ENCODE measurements around the gene PDE1A.
A peak's percentile ranks its signal among the peaks of the same experiment; 100 is the strongest.

Gene PDE1A

DNA sequence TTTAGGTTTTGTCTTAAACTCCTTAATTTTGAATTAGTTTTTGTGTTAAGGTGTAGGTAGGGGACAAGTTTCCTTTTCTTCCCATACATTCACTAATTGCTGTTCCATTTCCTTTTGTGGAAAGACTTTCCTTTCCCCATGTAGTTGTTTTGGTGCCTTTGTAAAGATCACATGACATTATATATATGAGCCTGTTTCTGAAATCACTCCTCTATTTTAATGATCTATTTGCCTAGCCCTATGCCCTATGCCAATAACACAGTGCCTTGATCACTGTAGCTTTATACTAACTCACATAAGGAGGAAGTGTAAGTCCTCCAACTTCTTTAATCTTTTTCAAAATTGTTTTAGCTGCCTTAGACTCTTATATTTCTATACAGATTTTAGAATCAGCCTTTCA is 229.3 kb downstream of the PDE1A start:
- no peak for DNase-seq (ENCODE audit: low read depth, low spot score)
- Histone ChIP-seq H3K9me3 (ENCODE audit: insufficient read depth, low read length) (no peaks in the 10 kb centered on the region), H3K27me3 (ENCODE audit: insufficient read depth, insufficient read length) (no peaks in the 10 kb centered on the region), H3K4me1 (ENCODE audit: insufficient read depth, insufficient read length) (no peaks in the 10 kb centered on the region), H3K4me3 (ENCODE audit: insufficient read length, low read depth) (no peak overlapping the region), H3K9ac (ENCODE audit: insufficient read length, low read depth) (no peak overlapping the region), H3K36me3 (ENCODE audit: insufficient read depth, insufficient read length, low read length) (no peaks in the 10 kb centered on the region)
- no peak for TF ChIP-seq SUZ12 (IDR thresholded peaks at IDR 0.05; ENCODE audit: extremely low read depth, insufficient read depth, insufficient read length)
- no peak for TF ChIP-seq ZNF274 (IDR thresholded peaks at IDR 0.05; ENCODE audit: low read depth, low read length)
- no peak for TF ChIP-seq YY1 (IDR thresholded peaks at IDR 0.05; ENCODE audit: insufficient read depth, insufficient read length)

DNA sequence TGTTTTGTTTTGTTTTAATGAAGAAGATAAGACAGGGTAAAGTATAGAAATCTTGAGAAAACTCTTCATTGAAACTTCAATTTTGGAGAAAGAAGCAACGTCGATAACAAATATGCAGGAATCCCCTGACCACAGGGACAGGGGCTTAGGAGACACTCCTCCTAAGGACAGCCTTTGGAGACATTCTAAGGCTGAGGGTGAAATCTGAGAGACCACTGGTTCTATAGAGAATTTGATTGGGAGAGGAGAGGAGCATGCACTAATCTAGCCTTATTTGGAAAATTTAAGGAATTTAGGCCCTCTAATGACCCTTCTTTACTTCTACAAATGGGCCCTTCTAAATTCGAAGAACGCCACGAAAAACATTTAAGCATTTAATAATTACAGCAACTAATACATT is 233.5 kb downstream of the PDE1A start:
- no peaks in the 10 kb centered on the region for H3K36me3 ChIP-seq (ENCODE audit: insufficient read depth, insufficient read length, low read length)
- H3K27me3 ChIP-seq (ENCODE audit: insufficient read depth, insufficient read length): no peaks in the 10 kb centered on the region
- no peak for TF ChIP-seq YY1 (IDR thresholded peaks at IDR 0.05; ENCODE audit: insufficient read depth, insufficient read length)
- no peak for TF ChIP-seq SUZ12 (IDR thresholded peaks at IDR 0.05; ENCODE audit: extremely low read depth, insufficient read depth, insufficient read length)
- no peak for TF ChIP-seq ZNF274 (IDR thresholded peaks at IDR 0.05; ENCODE audit: low read depth, low read length)
- H3K4me1 ChIP-seq (ENCODE audit: insufficient read depth, insufficient read length): no peaks in the 10 kb centered on the region
- H3K9ac ChIP-seq (ENCODE audit: insufficient read length, low read depth): no peak overlapping the region
- no peaks in the 10 kb centered on the region for H3K9me3 ChIP-seq (ENCODE audit: insufficient read depth, low read length)
- DNase-seq (ENCODE audit: low read depth, low spot score): no peak
- no peak overlapping the region for H3K4me3 ChIP-seq (ENCODE audit: insufficient read length, low read depth)

DNA sequence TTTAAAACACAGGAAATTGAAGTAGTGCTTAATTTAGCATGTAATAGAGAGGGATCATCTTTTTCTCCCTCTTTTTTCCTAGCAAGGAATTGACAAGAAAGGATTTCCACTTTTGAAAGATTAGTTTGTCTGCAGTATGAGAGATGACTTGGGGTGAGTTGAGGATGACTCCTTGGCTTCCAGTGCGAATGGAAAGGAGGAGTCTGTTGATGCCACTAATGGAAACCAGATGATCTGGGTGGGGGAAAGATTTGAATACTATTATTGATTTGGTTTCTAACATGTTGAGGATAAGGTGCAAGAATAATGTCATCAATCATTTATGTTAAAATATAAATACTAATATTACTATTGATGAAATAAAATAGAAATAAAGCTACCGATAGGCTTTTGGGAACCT is 235.8 kb downstream of the PDE1A start:
- no peak for DNase-seq (ENCODE audit: low read depth, low spot score)
- no peaks in the 10 kb centered on the region for H3K27me3 ChIP-seq (ENCODE audit: insufficient read depth, insufficient read length)

DNA sequence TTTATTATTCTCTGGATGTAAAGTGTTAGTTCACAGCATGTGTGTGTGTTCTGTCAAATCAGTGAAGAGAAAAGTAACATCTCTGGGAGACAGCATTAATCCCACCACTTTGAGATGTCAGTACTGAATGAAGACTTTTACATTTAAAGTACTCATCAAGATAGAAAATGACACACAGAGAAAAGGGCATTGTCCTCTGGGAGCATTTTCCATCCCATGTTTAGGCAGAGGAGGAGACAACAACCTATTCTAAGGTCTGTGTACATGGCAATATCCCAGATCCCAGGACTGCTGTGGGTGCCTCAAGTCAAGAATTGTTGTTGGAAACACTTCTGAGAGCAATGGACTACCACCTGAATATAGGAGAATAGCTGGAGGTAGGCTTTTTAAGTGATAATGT is 239.7 kb downstream of the PDE1A start:
- no peak overlapping the region for H3K4me3 ChIP-seq (ENCODE audit: insufficient read length, low read depth)
- no peaks in the 10 kb centered on the region for H3K27me3 ChIP-seq (ENCODE audit: insufficient read depth, insufficient read length)
- no peaks in the 10 kb centered on the region for H3K4me1 ChIP-seq (ENCODE audit: insufficient read depth, insufficient read length)
- no peak for DNase-seq (ENCODE audit: low read depth, low spot score)
- no peaks in the 10 kb centered on the region for H3K36me3 ChIP-seq (ENCODE audit: insufficient read depth, insufficient read length, low read length)
- TF ChIP-seq ZNF274 (IDR thresholded peaks at IDR 0.05; ENCODE audit: low read depth, low read length) (no peak), YY1 (IDR thresholded peaks at IDR 0.05; ENCODE audit: insufficient read depth, insufficient read length) (no peak), SUZ12 (IDR thresholded peaks at IDR 0.05; ENCODE audit: extremely low read depth, insufficient read depth, insufficient read length) (no peak)
- no peaks in the 10 kb centered on the region; the same call in 1 of the 2 replicates for H3K9me3 ChIP-seq (ENCODE audit: insufficient read depth, low read length)
- H3K9ac ChIP-seq (ENCODE audit: insufficient read length, low read depth): no peak overlapping the region

More for the DNA sequence above, 235.8 kb downstream of the PDE1A start:
- Histone ChIP-seq H3K36me3 (ENCODE audit: insufficient read depth, insufficient read length, low read length) (no peaks in the 10 kb centered on the region), H3K4me3 (ENCODE audit: insufficient read length, low read depth) (no peak overlapping the region), H3K9me3 (ENCODE audit: insufficient read depth, low read length) (no peaks in the 10 kb centered on the region), H3K9ac (ENCODE audit: insufficient read length, low read depth) (no peak overlapping the region), H3K4me1 (ENCODE audit: insufficient read depth, insufficient read length) (no peaks in the 10 kb centered on the region)
- no peak for TF ChIP-seq YY1 (IDR thresholded peaks at IDR 0.05; ENCODE audit: insufficient read depth, insufficient read length)

DNA sequence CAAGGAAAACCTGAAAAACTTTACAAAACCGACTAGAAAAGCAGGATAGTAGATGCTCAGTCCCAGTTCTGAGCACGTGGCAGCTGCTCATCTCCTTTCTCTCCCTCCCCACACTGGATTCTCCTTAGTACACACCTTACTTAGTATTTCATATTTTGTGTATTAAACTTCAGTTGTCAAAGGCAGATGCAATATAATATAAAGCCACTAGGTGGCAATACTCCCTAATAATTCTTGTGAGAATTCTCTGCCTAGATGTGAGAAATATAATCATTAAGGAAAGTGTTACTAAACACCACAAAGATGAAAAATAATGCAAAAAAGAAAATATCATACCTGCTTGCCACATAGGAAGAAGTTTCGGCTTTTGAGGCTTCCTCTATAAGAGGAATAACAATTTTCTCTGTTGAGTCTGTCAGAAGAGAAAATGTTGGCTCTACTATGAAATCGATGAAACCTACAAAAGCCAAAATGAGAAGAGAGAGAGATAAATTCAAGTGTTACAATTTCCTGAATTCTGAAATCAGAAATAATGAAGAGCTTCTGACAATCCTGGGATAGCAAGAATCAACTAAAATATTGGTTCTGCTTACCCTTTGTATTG is 240.6 kb downstream of the PDE1A start:
- Histone ChIP-seq H3K36me3 (ENCODE audit: insufficient read depth, insufficient read length, low read length) (no peaks in the 10 kb centered on the region), H3K9me3 (ENCODE audit: insufficient read depth, low read length) (no peaks in the 10 kb centered on the region; the same call in 1 of the 2 replicates), H3K27me3 (ENCODE audit: insufficient read depth, insufficient read length) (no peaks in the 10 kb centered on the region), H3K9ac (ENCODE audit: insufficient read length, low read depth) (no peak overlapping the region), H3K4me3 (ENCODE audit: insufficient read length, low read depth) (no peak overlapping the region), H3K4me1 (ENCODE audit: insufficient read depth, insufficient read length) (no peaks in the 10 kb centered on the region)
- DNase-seq (ENCODE audit: low read depth, low spot score): peak; percentile 23
- TF ChIP-seq YY1 (IDR thresholded peaks at IDR 0.05; ENCODE audit: insufficient read depth, insufficient read length) (no peak), SUZ12 (IDR thresholded peaks at IDR 0.05; ENCODE audit: extremely low read depth, insufficient read depth, insufficient read length) (no peak)

DNA sequence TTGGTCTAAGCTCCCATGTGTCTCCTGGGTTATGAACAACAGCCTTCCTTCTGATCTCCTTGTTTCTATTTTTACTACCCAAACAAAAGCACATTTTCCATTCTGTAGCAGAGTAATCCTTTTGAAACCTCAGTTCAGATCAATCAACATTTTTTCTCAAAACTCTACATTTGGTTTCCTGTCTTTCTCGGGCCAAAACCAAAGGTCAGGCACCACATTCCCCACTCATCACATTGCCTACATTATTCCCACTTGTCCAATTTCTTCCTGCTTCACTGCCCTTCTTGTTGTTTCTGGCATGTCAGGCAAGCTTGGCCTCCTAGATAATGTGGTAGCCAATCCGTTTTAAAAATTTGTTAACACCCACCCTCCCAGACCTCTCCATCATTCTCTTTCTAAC is 244.4 kb downstream of the PDE1A start:
- Histone ChIP-seq H3K36me3 (ENCODE audit: insufficient read depth, insufficient read length, low read length) (no peaks in the 10 kb centered on the region), H3K4me3 (ENCODE audit: insufficient read length, low read depth) (no peak overlapping the region), H3K27me3 (ENCODE audit: insufficient read depth, insufficient read length) (no peaks in the 10 kb centered on the region), H3K4me1 (ENCODE audit: insufficient read depth, insufficient read length) (no peaks in the 10 kb centered on the region), H3K9me3 (ENCODE audit: insufficient read depth, low read length) (no peaks in the 10 kb centered on the region; the same call in 1 of the 2 replicates), H3K9ac (ENCODE audit: insufficient read length, low read depth) (no peak overlapping the region)
- TF ChIP-seq ZNF274 (IDR thresholded peaks at IDR 0.05; ENCODE audit: low read depth, low read length) (no peak), YY1 (IDR thresholded peaks at IDR 0.05; ENCODE audit: insufficient read depth, insufficient read length) (no peak), SUZ12 (IDR thresholded peaks at IDR 0.05; ENCODE audit: extremely low read depth, insufficient read depth, insufficient read length) (no peak)
- DNase-seq (ENCODE audit: low read depth, low spot score): no peak

DNA sequence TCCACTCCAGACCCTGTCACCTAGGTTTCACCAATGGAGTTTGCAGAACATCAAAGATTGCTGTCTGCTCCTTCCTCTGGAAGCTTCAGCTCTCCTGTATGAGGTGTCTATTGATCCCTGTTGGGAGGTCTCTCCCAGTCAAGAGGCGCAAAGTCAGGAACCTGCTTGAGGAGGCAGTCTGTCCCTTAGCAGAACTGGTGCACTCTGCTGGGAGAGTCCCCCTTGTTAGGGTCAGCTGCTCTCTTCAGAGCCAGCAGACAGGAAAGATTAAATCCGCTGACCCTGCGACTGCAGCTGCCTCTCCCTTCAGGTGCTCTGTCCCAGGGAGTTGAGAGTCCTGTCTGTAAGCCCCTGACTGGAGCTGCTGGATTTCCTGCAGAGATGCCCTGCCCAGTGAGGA is 245.5 kb downstream of the PDE1A start:
- TF ChIP-seq ZNF274 (IDR thresholded peaks at IDR 0.05; ENCODE audit: low read depth, low read length) (no peak), SUZ12 (IDR thresholded peaks at IDR 0.05; ENCODE audit: extremely low read depth, insufficient read depth, insufficient read length) (no peak), YY1 (IDR thresholded peaks at IDR 0.05; ENCODE audit: insufficient read depth, insufficient read length) (no peak)
- Histone ChIP-seq H3K4me1 (ENCODE audit: insufficient read depth, insufficient read length) (no peaks in the 10 kb centered on the region), H3K9me3 (ENCODE audit: insufficient read depth, low read length) (no peaks in the 10 kb centered on the region; the same call in 1 of the 2 replicates), H3K36me3 (ENCODE audit: insufficient read depth, insufficient read length, low read length) (no peaks in the 10 kb centered on the region), H3K4me3 (ENCODE audit: insufficient read length, low read depth) (no peak overlapping the region), H3K27me3 (ENCODE audit: insufficient read depth, insufficient read length) (no peaks in the 10 kb centered on the region), H3K9ac (ENCODE audit: insufficient read length, low read depth) (no peak overlapping the region)
- no peak for DNase-seq (ENCODE audit: low read depth, low spot score)
